HL-60 (cell line): ENCODE data around the gene GATA1.

Experiments
- DNase-seq, 2 experiments: peaks; one replicate each; pipeline ENCODE4 v3.0.0-alpha.2; 2010 to 2020; ENCODE audit warnings: low read depth in 1 of 2, low spot score in 1 of 2
- H3K27ac ChIP-seq: fragments of 250-450 bp; sonication (Bioruptor Pico); replicated peaks from 2 replicates; pipeline ENCODE4 v1.5.1; 2020; ENCODE audit warnings: mild to moderate bottlenecking, moderate library complexity
- H3K27me3 ChIP-seq: fragments of 250-450 bp; sonication (Bioruptor Pico); 2 replicates; pipeline ENCODE4 v1.5.1; 2021; ENCODE audit warnings: mild to moderate bottlenecking, moderate library complexity; ENCODE audit not compliant: insufficient read depth, poor library complexity, severe bottlenecking
- H3K4me3 ChIP-seq: replicated peaks from 2 replicates; pipeline ENCODE4 v1.5.1; 2011; ENCODE audit warnings: mild to moderate bottlenecking, control low read depth, low read length; ENCODE audit not compliant: insufficient read depth
- CTCF ChIP-seq: IDR thresholded peaks from one replicate; pipeline ENCODE4 v1.5.1; 2011; ENCODE audit warnings: low read length, control low read depth, inconsistent platforms; ENCODE audit not compliant: insufficient read depth
- GABPA ChIP-seq: IDR thresholded peaks from 2 replicates; pipeline ENCODE4 v1.6.1; 2012; ENCODE audit warnings: low read depth
- POLR2AphosphoS5 ChIP-seq: IDR thresholded peaks from 2 replicates; pipeline ENCODE4 v1.6.1; 2012; ENCODE audit warnings: low read depth
- REST ChIP-seq: IDR thresholded peaks from 2 replicates; pipeline ENCODE4 v1.6.1; 2012; ENCODE audit warnings: low read depth; ENCODE audit not compliant: insufficient replicate concordance
- SPI1 ChIP-seq: IDR thresholded peaks from 2 replicates; pipeline ENCODE4 v1.6.1; 2012; ENCODE audit warnings: low read depth, mild to moderate bottlenecking, borderline replicate concordance

The GATA1 gene

DNA sequence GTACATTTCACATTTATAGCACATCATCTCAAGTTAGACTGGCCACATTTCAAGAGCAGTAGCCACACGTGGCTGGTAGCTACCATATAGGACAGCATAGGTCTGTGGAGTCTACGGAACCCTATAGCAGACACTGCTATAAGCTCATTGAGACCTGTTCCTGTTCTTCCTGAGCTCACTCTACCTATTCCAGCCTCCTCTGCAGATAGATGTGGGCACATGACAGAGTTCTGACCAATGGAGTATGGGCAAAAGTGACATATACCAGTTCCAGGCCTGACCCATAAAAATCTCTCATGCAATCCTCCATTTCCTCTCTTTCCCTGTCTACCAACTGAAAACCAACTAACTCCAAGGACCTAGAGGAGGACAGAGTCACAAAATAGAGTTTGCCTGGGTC, 11.9 kb downstream of the GATA1 start:
- Histone ChIP-seq H3K27ac (no peak overlapping the region), H3K4me3 (no peak overlapping the region), H3K27me3 (no peaks in the 10 kb centered on the region)
- no peak for DNase-seq
- TF ChIP-seq POLR2AphosphoS5 = no peak
- TF ChIP-seq CTCF = no peak
- no peak for TF ChIP-seq REST
- TF ChIP-seq GABPA = no peak
- TF ChIP-seq SPI1 = no peak

- Histone ChIP-seq H3K27me3 (no peaks in the 10 kb centered on the region), H3K4me3 (peak overlapping the region; percentile 38), H3K27ac (peak overlapping the region; percentile 99)
- TF ChIP-seq REST = no peak
- no peak for TF ChIP-seq CTCF
- no peak for TF ChIP-seq SPI1
- TF ChIP-seq GABPA = no peak
- no peak; the same call in 1 of the 2 replicates for TF ChIP-seq POLR2AphosphoS5
- peak in 1 of 2 experiments; percentile 30 for DNase-seq
These were observed 14.3 kb downstream of the GATA1 start for GRCh38 chrX:48800574-48801279.

DNA sequence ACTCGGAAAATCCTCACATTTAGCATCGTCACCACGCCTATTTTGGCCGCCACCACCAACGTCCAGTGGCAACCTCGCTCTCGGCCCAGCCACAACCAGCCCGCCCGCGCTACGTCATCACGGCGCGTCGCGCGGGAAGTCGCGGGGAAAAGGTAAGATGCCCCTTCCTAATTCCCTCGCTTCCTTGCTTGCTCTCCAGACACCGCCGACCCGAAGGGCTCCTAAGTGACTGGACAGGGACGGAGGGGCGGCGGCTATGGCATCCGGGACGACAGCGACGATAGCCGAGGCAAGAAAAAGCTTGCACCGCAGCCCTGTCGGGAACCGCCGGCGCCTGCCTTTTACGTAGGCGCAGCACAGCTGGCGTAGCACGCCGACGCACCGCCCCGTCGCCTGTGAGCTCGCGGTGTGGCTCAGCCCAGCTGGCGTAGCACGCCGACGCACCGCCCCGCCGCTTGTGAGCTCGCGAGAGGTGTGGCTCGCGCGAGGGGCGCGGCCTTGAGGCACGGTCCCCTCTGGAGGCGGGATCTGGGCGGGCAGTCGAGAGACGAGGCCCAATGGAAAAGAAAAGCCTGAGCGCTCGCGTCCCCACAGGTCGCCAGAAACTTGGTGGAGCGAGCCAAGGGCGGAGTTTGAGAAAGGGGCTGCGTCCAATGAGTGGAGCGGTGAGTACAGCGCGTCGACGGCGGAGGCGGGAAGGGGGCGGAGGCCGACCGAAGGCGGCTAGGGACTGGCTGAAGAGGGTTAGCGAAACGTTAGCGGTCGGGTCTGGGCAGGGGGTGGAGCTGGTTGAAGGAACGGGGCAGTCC, 15.1 kb downstream of the GATA1 start, which contains the start of gene HDAC6:
Gene HDAC6 (plus strand): TSS at position 788 of the 809 bp plus-strand sequence. CDS start 626 bp downstream, outside the sequence.
- Histone ChIP-seq H3K4me3 (peak within 1 kb of the TSS; percentile 58), H3K27ac (peak within 1 kb of the TSS; percentile 99), H3K27me3 (no peaks in the 10 kb centered on the region)
- DNase-seq = peak; percentile 94 to 97
- TF ChIP-seq REST (no peak), POLR2AphosphoS5 (peak; percentile 66)
